Hippocampal formation (tissue), 2 donors: ENCODE measurements around the gene MED27.

ENCODE experiments used
- DNase-seq, 2 donors: peaks; one replicate each; lab custom pipeline; 2025; lab: John Stamatoyannopoulos, UW

MED27 gene

DNA sequence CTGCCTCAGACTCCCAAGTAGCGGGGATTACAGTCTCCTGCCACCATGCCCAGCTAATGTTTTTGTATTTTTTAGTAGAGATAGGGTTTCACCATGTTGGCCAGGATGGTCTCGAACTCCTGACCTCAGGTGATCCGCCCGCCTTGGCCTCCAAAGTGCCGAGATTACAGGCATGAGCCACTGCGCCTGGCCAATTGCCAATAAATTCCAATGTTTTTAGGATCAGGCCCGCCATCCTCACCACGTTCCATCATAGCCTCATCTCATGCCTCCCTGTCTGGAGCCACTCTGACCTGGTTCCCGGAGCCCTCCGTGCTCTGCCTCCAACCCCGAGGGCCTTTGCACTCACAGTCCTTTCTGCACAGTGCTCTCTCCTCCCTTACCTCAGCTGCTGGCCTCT is 268.3 kb downstream of the MED27 start:
- DNase-seq: no peak

DNA sequence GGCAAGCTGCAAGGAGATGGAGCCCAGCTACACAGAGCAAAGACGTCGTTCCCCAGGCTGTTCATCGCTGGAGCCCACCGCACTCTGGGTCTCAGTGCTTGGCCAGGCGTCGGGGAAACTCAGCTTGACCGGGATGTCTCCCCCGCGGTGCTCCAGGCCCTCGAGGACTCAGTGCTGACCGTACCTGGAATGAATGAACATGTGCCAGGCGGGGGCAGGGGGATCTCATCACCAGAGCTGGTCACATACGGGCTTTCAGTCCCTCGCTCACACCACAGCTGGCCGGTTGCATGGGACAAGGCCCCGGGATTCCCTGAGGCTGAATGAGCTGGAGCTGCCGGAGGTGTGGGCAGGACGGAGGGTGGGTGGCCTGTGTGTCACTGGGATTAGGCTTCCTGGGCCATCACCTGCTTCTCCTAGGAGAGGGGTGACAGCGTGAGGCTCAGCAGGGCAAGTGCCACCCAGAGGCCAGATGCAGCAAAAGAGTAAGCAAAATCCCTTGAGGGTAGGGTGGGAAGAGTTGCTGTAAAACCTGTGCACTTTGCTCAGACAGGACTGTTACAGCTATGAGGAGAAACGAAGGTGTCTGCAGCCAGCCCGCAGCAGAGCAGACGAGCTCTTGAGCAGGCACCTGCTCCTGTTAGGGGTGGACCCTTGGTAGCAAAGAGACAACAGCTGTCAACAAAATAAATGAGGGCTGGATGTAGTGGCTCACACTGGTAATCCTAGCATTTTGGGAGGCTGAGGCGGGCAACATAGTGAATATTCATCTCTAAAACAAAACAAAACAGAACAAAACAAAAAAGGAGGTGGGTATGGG is 269.1 kb downstream of the MED27 start:
- no peak for DNase-seq
